Activated T-helper 9 cell treated with anti-CD3 and anti-CD28 coated beads, Interleukin-2, amount 50 U/mL, for 16 hours (primary cell): Measurements from ENCODE around the gene SMPD4.
"Not testable (repeated sequence)": the region's sequence is repeated elsewhere in the genome, so short reads cannot be mapped to it uniquely, and the experiment has no call there.

Experiments used
- DNase-seq: peaks from one replicate; pipeline ENCODE4 v3.0.0-alpha.2; 2020; ENCODE audit warnings: low read depth

The SMPD4 gene, protein sequence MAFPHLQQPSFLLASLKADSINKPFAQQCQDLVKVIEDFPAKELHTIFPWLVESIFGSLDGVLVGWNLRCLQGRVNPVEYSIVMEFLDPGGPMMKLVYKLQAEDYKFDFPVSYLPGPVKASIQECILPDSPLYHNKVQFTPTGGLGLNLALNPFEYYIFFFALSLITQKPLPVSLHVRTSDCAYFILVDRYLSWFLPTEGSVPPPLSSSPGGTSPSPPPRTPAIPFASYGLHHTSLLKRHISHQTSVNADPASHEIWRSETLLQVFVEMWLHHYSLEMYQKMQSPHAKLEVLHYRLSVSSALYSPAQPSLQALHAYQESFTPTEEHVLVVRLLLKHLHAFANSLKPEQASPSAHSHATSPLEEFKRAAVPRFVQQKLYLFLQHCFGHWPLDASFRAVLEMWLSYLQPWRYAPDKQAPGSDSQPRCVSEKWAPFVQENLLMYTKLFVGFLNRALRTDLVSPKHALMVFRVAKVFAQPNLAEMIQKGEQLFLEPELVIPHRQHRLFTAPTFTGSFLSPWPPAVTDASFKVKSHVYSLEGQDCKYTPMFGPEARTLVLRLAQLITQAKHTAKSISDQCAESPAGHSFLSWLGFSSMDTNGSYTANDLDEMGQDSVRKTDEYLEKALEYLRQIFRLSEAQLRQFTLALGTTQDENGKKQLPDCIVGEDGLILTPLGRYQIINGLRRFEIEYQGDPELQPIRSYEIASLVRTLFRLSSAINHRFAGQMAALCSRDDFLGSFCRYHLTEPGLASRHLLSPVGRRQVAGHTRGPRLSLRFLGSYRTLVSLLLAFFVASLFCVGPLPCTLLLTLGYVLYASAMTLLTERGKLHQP

DNA sequence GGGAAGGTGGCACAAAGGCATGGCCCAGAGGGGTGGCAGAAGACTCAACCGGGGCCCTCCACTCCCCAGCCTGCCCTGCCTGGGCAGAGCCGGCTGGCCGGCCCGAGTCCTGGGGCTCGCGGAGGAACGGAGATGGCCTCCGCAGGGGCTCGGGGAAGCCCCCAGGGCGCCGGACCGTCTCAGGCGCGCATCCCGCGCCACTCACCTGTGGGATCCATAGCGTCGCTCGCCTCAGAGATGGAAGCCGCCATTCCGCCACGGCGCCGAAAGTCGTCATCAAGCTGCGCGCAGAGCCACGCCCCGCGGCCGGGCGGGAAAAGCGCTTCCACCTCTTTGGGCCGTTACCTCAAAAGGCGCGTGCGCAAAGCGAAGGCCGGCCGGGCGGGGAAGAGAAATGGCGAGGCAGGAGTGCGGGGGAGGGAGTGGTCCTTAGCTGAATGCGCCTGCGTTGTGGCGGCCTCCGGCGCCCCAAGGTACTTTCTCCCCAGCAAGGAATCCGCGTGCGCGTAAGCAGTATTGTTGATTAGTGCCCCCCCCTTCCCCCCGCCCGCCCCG, at the start of gene SMPD4:
SMPD4 (minus strand) TSS at position 278 of the 555 bp plus-strand sequence. CDS start 5,010 bp downstream, outside the sequence.
- DNase-seq = peak; percentile 98

DNA sequence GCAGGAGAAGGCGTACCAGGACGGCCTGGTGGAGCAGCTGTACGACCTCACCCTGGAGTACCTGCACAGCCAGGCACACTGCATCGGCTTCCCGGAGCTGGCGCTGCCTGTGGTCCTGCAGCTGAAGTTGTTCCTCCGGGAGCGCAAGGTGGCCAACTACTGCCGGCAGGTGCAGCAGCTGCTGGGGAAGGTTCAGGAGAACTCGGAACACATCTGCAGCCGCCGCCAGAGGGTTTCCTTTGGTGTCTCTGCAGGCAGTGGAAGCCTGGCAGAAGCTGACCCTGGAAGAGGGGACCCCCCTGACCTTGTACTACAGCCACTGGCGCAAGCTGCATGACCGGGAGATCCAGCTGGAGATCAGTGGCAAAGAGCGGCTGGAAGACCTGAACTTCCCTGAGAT, 49.5 kb upstream of the SMPD4 start:
- not testable (repeated sequence) for DNase-seq

GRCh38 chr2:130230376-130230775, 49.0 kb upstream of the SMPD4 start:
- DNase-seq = not testable (repeated sequence)

- not testable (repeated sequence) for DNase-seq
Measured at GRCh38 chr2:130229161-130229510, 47.7 kb upstream of the SMPD4 start.

DNA sequence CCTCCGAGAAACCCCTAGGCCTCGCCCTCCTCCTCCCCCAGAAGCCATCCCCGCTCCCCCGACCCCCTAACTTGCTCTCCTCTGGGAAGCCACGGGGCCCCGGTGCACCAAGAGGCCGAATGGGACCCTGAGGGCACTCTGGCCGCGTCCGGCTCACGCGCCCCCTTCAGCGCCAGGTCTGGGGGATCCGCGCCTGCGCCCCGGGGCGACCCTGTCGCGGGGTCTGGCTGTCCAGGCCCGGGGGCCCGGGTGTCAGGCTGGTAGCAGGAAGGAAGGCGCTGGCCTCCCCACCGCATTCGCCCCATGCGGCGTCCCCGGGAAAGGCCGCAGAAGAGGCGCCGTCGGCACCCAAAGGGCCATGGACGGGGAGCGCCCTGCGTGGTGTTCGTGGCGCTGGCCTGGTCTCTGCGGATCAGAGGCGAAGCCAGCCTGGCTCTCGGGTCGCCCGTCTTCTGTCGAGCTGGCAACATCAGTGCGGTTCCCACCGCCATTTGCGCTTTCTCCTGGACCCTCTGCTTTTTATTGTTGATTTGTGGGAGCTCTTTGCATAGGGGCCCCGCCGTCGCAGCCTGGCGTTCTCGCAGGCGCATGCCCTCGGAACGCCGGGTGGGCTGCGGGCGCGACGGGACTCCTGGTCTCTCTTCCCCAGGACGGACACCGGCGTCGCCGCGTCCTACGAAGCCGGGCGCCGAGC, 47.2 kb upstream of the SMPD4 start:
- not testable (repeated sequence) for DNase-seq

DNA sequence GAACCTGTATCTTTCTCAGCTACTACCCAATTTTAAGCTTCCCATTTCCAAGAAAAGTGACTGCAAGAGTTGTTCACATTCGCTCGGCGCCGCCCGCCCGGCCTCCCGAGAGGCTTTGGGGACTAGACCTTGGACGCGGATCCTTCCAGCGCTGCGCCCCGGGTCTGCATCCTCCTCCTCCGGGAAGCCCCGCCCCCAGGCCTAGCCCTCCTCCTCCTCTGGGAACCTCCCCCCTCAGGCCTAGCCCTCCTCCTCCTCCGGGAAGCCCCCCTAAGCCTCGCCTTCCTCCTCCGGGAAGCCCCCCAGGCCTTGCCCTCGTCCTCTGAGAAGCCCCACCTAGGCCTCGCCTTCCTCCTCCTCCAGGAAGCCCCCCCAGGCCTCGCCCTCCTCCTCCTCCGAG, 46.6 kb upstream of the SMPD4 start:
- not testable (repeated sequence) for DNase-seq

DNA sequence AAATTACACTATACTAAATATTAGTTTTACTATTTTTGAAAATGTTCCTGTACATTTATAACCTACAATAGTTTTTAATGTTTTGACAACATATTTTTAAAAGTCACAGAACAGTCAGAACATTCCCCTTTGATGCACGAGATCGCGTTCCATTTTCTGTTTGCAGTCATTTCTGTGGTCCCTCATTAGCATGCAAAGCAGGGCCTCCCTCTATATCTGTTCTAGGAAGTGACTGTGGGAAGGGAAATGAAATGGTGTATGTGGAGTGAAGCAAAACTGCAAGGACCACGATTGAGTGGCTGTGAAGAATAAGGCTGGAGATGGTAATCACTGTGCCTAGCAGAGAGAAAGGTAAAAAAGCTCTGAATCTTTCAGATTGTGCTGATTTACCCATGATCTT, 41.1 kb upstream of the SMPD4 start:
- not testable (repeated sequence) for DNase-seq

DNA sequence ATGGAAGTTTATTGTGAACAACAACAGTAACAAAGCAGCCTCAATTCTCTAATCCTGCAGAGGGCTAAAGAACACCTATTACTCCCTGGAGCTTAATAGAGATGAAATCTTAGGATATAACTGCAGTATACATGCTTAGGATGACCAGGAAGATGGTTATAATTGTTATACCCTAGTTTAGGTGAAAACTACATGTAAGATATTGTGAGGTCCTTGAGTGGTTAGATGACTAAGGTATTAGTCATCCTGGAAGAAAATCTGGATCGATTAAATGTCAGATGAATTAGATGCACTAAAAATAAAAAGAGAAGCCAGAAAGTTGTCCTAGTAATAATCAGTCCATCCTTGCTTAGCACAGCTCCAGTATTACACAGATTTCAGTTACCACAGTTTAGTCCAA, 39.1 kb upstream of the SMPD4 start:
- not testable (repeated sequence) for DNase-seq

GRCh38 chr2:130219147-130219546, 37.7 kb upstream of the SMPD4 start:
- DNase-seq = not testable (repeated sequence)

- DNase-seq = not testable (repeated sequence)
Measured at GRCh38 chr2:130207051-130207450, 25.6 kb upstream of the SMPD4 start.

DNA sequence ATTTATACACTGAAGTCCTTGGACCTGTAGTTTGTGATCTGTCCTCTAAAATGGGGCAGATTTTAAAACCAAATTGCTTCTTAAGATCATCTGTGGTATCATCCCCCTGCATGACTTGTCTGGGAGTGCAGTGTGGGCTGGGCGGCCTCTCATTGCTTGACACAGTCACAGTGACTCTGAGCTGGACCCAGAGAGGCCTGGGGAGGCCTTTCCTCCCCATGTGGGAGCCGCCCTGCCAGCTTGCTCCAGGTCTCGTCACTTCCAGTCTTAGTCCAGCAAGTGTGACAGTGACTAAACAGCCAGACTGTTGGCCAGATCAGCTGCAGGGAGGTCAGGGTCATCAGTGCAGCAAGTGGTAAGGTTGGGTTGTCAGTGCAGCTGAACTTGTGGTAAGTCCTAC, 21.7 kb upstream of the SMPD4 start:
- DNase-seq = not testable (repeated sequence)

- not testable (repeated sequence) for DNase-seq
Measured at GRCh38 chr2:130202518-130202917, 21.1 kb upstream of the SMPD4 start.

- DNase-seq = no peak
Measured at GRCh38 chr2:130198343-130198742, 16.9 kb upstream of the SMPD4 start, which contains the start of gene TUBA3E. Gene TUBA3E, minus strand, starts transcription at chr2:130198439. Its CDS starts 79 bp downstream, at chr2:130198360.

DNA sequence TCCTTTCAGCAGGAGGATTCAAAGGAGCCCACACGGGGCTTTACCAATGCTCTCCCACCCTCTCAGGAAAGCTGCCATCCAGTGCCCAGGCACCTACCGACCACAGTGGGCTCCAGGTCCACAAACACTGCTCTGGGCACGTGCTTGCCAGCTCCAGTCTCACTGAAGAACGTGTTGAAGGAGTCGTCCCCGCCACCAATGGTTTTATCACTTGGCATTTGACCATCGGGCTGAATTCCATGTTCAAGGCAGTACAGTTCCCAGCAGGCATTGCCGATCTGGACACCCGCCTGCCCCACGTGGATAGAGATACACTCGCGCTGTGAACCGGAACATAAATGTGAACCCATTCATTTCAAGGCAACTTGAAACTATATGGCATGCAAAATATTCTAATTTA, 14.7 kb upstream of the SMPD4 start:
- DNase-seq = not testable (repeated sequence)

DNA sequence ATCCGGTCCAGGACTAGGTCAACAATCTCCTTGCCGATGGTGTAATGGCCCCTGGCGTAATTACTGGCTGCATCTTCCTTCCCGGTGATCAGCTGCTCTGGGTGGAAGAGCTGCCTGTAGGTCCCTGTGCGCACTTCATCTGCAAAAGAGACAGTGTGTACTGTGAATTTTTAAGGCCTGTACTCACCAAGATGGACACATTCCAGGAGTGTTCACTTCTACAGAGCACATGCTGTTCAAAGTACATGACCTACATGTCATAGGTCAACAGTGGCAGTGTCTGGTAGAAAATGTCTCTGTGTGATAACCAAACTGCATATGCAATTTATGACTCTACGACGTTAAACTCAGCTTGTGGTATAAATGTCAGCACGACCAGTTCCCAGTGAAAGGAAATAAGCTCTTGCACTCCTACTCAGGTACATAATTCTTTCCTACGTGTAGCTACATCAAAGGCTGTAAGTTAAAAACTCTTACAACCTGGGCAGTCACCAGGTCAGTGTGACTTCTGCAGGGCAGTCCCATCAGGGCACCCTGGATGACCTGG, 13.8 kb upstream of the SMPD4 start:
- DNase-seq = not testable (repeated sequence)

- DNase-seq = not testable (repeated sequence)
Measured at GRCh38 chr2:130193824-130194223, 12.4 kb upstream of the SMPD4 start.

GRCh38 chr2:130192451-130192850, 11.0 kb upstream of the SMPD4 start:
- not testable (repeated sequence) for DNase-seq

DNA sequence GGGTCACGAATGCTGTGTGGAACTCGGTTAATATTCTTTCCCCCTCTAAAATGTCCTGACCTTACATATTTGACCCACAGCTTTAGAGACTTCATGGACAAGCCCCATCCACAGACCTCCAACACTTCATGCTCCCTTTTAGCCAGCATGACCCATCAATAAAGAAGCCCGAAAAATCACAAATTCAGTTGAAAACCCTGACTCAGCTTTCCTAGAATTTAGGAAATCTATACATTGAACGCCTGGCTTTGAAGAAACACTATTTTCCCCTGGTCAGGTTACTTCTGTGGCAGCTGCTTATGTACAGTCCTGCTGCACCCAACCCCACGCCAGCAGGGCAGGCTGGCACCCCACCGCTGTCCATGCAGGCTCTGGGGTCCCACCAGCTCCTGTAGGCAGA, 9.9 kb upstream of the SMPD4 start:
- DNase-seq = not testable (repeated sequence)

DNA sequence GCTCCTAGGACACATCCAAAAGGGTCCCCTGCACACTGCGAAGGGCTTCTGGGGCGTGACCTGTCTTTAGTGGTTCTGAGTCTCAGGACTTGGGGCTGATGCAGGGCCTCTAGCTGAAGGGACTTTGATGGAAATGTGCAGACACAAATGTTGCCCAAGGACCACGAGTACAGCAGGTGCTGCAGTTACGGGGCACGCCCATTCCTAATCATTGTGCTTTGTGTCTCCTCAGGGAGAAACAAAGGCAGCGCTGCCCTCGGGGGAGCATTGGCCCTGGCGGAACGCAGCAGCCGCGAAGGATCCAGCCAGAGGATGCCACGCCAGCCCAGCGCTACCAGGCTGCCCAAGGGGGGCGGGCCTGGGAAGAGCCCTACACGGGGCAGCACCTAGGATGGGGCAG, 8.8 kb upstream of the SMPD4 start:
- no peak for DNase-seq

DNA sequence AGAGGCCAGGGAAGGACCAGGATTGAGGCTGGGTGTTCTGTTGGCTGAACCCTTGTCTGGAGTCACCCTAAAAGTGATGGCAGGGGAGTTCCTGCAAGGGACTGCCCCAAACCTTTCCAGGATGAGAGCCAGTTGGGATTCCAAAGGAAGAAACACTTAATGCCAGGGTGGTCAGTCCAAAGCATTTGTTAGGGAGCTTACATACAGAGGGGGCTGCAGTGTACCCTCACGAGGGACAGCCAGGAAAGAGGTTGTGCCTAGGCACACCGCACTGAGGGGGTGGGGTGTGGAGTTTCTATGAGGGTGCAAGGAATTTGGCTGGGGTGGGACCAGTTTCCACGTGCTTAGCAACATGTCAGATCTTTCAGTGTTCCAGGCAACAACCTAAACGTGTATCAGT, 7.6 kb upstream of the SMPD4 start:
- DNase-seq = not testable (repeated sequence)
